ENCODE data around the gene BOLA1. TPM values are rescaled to one million over a fixed set of nuclear protein-coding genes. Genes with fewer than 3 reads are reported as not detected.

BOLA1 gene
- total RNA-seq, 1 donor from 2014 or later, result 10.5 TPM

DNA sequence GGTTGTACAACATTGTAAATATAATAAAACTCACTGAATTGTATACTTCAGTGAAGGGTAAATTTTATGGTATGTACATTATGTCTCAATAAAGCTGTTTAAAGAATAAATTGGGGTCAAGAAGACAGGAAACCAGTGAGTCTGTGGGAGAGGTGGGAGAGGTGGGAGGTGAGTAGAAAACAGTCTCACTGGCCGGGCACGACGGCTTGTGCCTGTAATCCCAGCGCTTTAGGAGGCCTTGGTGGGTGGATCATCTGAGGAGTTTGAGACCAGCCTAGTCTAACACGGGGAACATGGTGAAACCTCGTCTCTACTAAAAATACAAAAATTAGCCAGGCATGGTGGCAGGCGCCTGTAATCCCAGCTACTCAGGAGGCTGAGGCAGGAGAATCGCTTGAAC, 33.1 kb downstream of the BOLA1 start:
- no peak for DNase-seq (ENCODE audit: low spot score)
- no peak overlapping the region for H3K27ac Mint-ChIP-seq (ENCODE audit: unreplicated experiment)
- H3K9me3 Mint-ChIP-seq (ENCODE audit: low read depth), result no peaks in the 10 kb centered on the region
- TF ChIP-seq, protein P1, sequence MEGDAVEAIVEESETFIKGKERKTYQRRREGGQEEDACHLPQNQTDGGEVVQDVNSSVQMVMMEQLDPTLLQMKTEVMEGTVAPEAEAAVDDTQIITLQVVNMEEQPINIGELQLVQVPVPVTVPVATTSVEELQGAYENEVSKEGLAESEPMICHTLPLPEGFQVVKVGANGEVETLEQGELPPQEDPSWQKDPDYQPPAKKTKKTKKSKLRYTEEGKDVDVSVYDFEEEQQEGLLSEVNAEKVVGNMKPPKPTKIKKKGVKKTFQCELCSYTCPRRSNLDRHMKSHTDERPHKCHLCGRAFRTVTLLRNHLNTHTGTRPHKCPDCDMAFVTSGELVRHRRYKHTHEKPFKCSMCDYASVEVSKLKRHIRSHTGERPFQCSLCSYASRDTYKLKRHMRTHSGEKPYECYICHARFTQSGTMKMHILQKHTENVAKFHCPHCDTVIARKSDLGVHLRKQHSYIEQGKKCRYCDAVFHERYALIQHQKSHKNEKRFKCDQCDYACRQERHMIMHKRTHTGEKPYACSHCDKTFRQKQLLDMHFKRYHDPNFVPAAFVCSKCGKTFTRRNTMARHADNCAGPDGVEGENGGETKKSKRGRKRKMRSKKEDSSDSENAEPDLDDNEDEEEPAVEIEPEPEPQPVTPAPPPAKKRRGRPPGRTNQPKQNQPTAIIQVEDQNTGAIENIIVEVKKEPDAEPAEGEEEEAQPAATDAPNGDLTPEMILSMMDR (IDR thresholded peaks at IDR 0.05), result no peak
- no peak overlapping the region for H3K4me3 Mint-ChIP-seq (ENCODE audit: unreplicated experiment)
- H3K27me3 Mint-ChIP-seq (ENCODE audit: low read depth), result no peaks in the 10 kb centered on the region
- H3K4me1 Mint-ChIP-seq (ENCODE audit: low read depth), result peaks cover 48% of the 10 kb centered on the region
- H3K36me3 Mint-ChIP-seq (ENCODE audit: low read depth), result peaks cover 21% of the 10 kb centered on the region

DNA sequence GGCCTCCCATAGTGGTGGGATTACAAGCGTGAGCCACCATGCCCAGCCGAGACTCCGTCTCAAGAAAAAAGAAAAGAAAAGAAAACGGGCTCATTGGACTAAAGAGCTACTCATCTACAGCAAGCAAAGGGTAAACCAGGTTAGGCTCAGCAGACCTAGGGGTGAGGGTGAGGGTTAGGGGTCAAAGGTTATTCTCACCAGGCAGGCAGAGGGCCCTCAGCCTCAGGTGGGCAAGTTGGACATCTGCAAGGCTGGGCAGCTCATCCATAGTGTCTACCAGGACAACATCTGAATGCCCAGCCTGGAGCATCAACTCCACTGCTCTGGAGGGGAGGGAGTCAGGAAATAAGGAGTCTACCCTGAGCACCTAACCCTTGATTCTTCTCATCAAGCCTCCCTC, 33.8 kb downstream of the BOLA1 start:
- H3K27me3 Mint-ChIP-seq (ENCODE audit: low read depth), result no peaks in the 10 kb centered on the region
- H3K27ac Mint-ChIP-seq (ENCODE audit: unreplicated experiment), result no peak overlapping the region
- H3K4me3 Mint-ChIP-seq (ENCODE audit: unreplicated experiment), result no peak overlapping the region
- TF ChIP-seq, protein P1 (IDR thresholded peaks at IDR 0.05), result no peak
- no peaks in the 10 kb centered on the region for H3K9me3 Mint-ChIP-seq (ENCODE audit: low read depth)
- DNase-seq (ENCODE audit: low spot score), result no peak
- peaks cover 50% of the 10 kb centered on the region for H3K4me1 Mint-ChIP-seq (ENCODE audit: low read depth)
- H3K36me3 Mint-ChIP-seq (ENCODE audit: low read depth), result peaks cover 21% of the 10 kb centered on the region

DNA sequence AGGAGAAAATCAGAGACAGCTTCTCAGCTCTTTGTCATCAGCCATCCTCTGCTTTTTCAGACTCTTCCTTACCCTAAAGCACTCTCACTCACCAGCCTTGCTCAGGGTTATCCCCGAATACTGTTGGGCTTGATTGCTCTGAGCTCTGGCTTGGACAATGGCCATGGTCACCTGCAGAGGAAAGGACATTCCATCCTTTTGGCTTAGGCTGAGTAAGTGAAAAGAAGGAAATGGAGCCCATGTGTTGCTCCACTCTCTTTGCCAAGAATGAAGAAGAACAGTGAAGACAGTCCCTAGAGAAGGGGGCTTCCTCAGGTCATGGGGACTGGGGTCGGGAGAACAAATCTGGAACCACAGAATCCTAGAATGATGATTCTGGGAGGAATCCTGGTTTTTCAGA, 35.0 kb downstream of the BOLA1 start:
- Mint-ChIP-seq H3K9me3 (ENCODE audit: low read depth) (no peaks in the 10 kb centered on the region), H3K27ac (ENCODE audit: unreplicated experiment) (no peak overlapping the region), H3K4me3 (ENCODE audit: unreplicated experiment) (no peak overlapping the region), H3K27me3 (ENCODE audit: low read depth) (no peaks in the 10 kb centered on the region), H3K36me3 (ENCODE audit: low read depth) (peaks cover 21% of the 10 kb centered on the region), H3K4me1 (ENCODE audit: low read depth) (peaks cover 49% of the 10 kb centered on the region)
- DNase-seq (ENCODE audit: low spot score), result no peak
- TF ChIP-seq, protein P1 (IDR thresholded peaks at IDR 0.05), result no peak

DNA sequence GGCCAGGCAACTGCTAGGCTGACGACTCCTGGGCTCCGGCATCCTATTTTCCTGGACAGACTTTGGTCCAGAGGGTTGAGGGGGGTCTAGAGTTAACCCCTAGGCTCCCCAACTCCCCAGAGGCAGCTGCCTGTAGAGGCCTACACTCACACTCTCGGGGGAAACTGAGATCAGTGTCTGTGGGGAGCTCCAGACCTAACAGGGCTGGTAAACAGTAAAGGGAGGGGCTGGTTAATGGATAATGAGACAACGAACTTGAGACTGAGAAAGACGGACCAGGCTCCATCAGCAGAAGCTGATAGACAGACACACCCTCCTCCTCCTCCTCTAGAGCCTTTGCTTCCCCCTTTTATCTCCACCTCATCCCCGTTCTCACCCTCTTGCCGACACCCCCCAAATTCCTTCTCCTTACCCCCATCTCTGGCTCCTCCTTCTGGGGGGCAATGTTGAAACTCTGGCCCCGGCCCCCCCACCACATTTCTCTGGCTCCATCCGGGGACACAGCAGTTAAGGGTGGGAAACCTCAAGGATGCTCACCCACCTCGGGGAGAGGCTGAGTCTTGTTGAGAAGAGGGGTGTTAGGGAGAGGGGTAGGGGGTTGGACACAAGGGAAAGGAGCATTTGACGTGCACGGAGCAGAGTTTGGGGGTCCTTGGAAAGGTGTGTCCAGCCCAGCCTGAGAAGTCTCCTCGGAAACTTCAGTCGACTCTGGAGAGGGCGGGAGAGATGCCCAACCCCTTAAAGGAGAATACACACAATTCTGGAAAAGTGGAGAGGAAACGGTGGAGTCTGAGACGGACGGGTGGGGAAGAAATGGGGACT, 37.0 kb downstream of the BOLA1 start, which contains the start of gene MTMR11:
MTMR11 (minus strand) TSS at position 710 of the 822 bp plus-strand sequence; CDS start at position 478, 232 bp downstream.
- peaks cover 57% of the 10 kb centered on the region for H3K4me1 Mint-ChIP-seq (ENCODE audit: low read depth)

DNA sequence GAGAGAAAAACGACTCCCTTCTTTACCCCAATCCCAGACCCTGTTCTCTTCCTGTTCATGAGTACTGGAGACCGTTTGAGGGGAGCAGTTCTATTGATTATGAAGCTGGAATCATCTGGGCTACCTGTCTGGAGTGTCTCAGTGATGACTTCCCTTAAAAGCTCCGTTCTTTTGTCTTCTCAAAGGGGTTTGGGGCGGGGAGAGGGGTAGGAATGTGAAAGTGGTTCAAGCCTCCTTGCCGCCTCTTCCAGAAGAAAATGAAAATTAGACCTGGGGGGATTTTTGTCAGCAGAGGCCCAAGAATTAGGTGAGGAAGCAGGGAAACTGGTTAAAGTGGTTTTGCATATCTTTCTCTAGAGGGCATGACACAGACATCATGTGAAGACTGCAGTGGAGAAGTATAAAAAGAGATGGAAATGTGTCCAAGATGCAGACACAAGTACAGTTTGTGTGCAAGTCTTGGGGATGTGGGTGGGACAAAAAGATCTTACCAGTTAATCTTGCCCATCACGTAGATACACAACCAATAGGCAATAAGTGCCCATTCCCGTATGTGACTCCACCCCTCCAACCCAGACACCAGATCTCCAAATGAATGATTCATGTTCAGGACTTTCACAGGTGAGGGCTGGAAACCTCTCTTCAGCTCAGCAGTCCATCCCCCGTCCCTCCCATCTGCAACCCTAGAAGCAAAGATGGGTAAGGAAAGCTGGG, 37.8 kb downstream of the BOLA1 start:
- H3K36me3 Mint-ChIP-seq (ENCODE audit: low read depth), result peaks cover 7% of the 10 kb centered on the region
- DNase-seq (ENCODE audit: low spot score), result no peak

More for the DNA sequence above, 37.0 kb downstream of the BOLA1 start, which contains the start of gene MTMR11:
- H3K9me3 Mint-ChIP-seq (ENCODE audit: low read depth), result no peaks in the 10 kb centered on the region
- DNase-seq (ENCODE audit: low spot score), result no peak
- peak within 1 kb of the TSS; percentile 94 for H3K4me3 Mint-ChIP-seq (ENCODE audit: unreplicated experiment)
- peak within 1 kb of the TSS; percentile 90 for H3K27ac Mint-ChIP-seq (ENCODE audit: unreplicated experiment)
- H3K36me3 Mint-ChIP-seq (ENCODE audit: low read depth), result peaks cover 15% of the 10 kb centered on the region
- no peaks in the 10 kb centered on the region for H3K27me3 Mint-ChIP-seq (ENCODE audit: low read depth)
- TF ChIP-seq, protein P1 (IDR thresholded peaks at IDR 0.05), result no peak

More for the DNA sequence above, 37.8 kb downstream of the BOLA1 start:
- peak overlapping the region; percentile 94 for H3K4me3 Mint-ChIP-seq (ENCODE audit: unreplicated experiment)
- peak overlapping the region; percentile 90 for H3K27ac Mint-ChIP-seq (ENCODE audit: unreplicated experiment)
- TF ChIP-seq, protein P1 (IDR thresholded peaks at IDR 0.05), result peak; percentile 59
- peaks cover 51% of the 10 kb centered on the region for H3K4me1 Mint-ChIP-seq (ENCODE audit: low read depth)
- no peaks in the 10 kb centered on the region for H3K27me3 Mint-ChIP-seq (ENCODE audit: low read depth)
- H3K9me3 Mint-ChIP-seq (ENCODE audit: low read depth), result no peaks in the 10 kb centered on the region
